ENCODE data around the gene ADGRE1.

GRCh38 chr19:6963244-6963852 lies 76.0 kb downstream of the ADGRE1 start:
- TF ChIP-seq POLR2AphosphoS5 (IDR thresholded peaks at IDR 0.05): no peak
- no peak for TF ChIP-seq CTCF (IDR thresholded peaks at IDR 0.05)

All from sigmoid colon (tissue), 4 donors.